HepG2 (cell line): ENCODE data around the gene TBCB. TPM values are rescaled to one million over a fixed set of nuclear protein-coding genes. Genes with fewer than 3 reads are reported as not detected.
A peak's percentile ranks its signal among the peaks of the same experiment; 100 is the strongest.

Source experiments
- ATAC-seq: fragments of 200-7000 bp; cut with Tn5 transposase; 3 replicates; pipeline ENCODE4 v1.9.1; 2020; ENCODE audit warnings: mild to moderate bottlenecking, moderate library complexity
- BruUV-seq: library from RNA; stranded (reverse); fragments of 400-500 nt; replicated peaks from 2 replicates; lab custom pipeline; 2021; lab: Mats Ljungman, UMichigan
- CTCF ChIA-PET: fragments of 300-600 bp; formaldehyde crosslinking; extraction: SDS; loops from one replicate; lab custom pipeline; 2021; ENCODE audit warnings: low total read pairs, inconsistent platforms, low intra/inter-chr PET ratio; lab: Yijun Ruan, JAX
- POLR2A ChIA-PET: fragments of 350-600 bp; sonication (Branson Sonifier 250); formaldehyde crosslinking; loops from one replicate; lab custom pipeline; 2020; ENCODE audit warnings: antibody characterized with exemption, inconsistent platforms; lab: Yijun Ruan, JAX
- DNase-seq: peaks from one replicate; pipeline ENCODE4 v3.0.0-alpha.2; 2015; ENCODE audit warnings: low spot score
- FAIRE-seq: peaks from 3 replicates; lab custom pipeline; 2011; peaks lifted over from hg19 to GRCh38; lab: Jason Lieb, UNC
- H2AFZ ChIP-seq: one replicate; pipeline ENCODE4 v1.6.1; 2011; ENCODE audit warnings: low read length, inconsistent platforms
- H3K27ac ChIP-seq: fragments of 300-600 bp; 3 replicates; pipeline ENCODE4 v1.8.0; 2011; ENCODE audit warnings: mixed run types, mild to moderate bottlenecking, mixed read lengths, low read length, inconsistent platforms; ENCODE audit not compliant: insufficient read depth; ENCODE audit errors: extremely low read length
- H3K27me3 ChIP-seq, 2 experiments: fragments of 200-600 bp in 1 of 2; 2 replicates in 1 of 2; 3 replicates in 1 of 2; pipeline versions ENCODE4 v1.6.0 to v1.8.0; 2011; ENCODE audit warnings: low read length in 2 of 2, mild to moderate bottlenecking in 2 of 2, moderate library complexity in 2 of 2, inconsistent platforms in 1 of 2; ENCODE audit not compliant: insufficient read depth in 2 of 2, control insufficient read depth in 1 of 2
- H3K36me3 ChIP-seq, 2 experiments: fragments of 200-600 bp in 1 of 2; replicated peaks in 1 of 2; 2 replicates in 1 of 2; 3 replicates in 1 of 2; pipeline versions ENCODE4 v1.5.1 to v1.8.0; 2011; ENCODE audit warnings: low read length in 2 of 2, inconsistent platforms in 1 of 2; ENCODE audit not compliant: insufficient read depth in 2 of 2, control insufficient read depth in 1 of 2
- H3K4me1 ChIP-seq: 2 replicates; pipeline ENCODE4 v1.5.1; 2012; ENCODE audit warnings: low read length, inconsistent platforms; ENCODE audit not compliant: insufficient read depth
- H3K4me2 ChIP-seq: 2 replicates; pipeline ENCODE4 v1.6.0; 2011; ENCODE audit warnings: low read depth, low read length, inconsistent platforms
- H3K4me3 ChIP-seq, 3 experiments: fragments of 200-600 bp in 1 of 3; sonication (generic), shearing (Covaris generic) in 1 of 3; replicated peaks in 1 of 3; 2 replicates each; pipeline ENCODE4 v1.5.1; 2011 to 2016; ENCODE audit warnings: low read length in 3 of 3, inconsistent platforms in 2 of 3, low read depth in 2 of 3, mild to moderate bottlenecking in 2 of 3, control low read depth in 1 of 3, mixed read lengths in 1 of 3; ENCODE audit not compliant: insufficient read depth in 1 of 3
- H3K79me2 ChIP-seq: one replicate; pipeline ENCODE4 v1.6.1; 2011; ENCODE audit warnings: low read length, inconsistent platforms; ENCODE audit not compliant: insufficient read depth
- H3K9ac ChIP-seq: 2 replicates; pipeline ENCODE4 v1.6.0; 2011; ENCODE audit warnings: mild to moderate bottlenecking, low read depth, low read length, inconsistent platforms; ENCODE audit not compliant: insufficient read depth
- H3K9me3 ChIP-seq: 2 replicates; pipeline ENCODE4 v1.5.1; 2012; ENCODE audit warnings: mild to moderate bottlenecking, low read length
- H4K20me1 ChIP-seq: 2 replicates; pipeline ENCODE4 v1.6.0; 2011; ENCODE audit warnings: inconsistent platforms, mild to moderate bottlenecking, low read length, moderate library complexity; ENCODE audit not compliant: insufficient read depth
- ELF4 ChIP-seq: sonication (generic); formaldehyde crosslinking; IDR thresholded peaks from 2 replicates; pipeline ENCODE4 v1.5.0; 2020; ENCODE audit warnings: missing genetic modification reagents, mild to moderate bottlenecking, moderate library complexity, borderline replicate concordance
- ETV5 ChIP-seq: IDR thresholded peaks from 2 replicates; pipeline ENCODE4 v1.6.1; 2018; ENCODE audit warnings: missing biosample characterization, missing genetic modification reagents, inconsistent platforms, borderline replicate concordance
- FLYWCH1 ChIP-seq: sonication (generic); formaldehyde crosslinking; IDR thresholded peaks from 2 replicates; pipeline ENCODE4 v1.8.1; 2023; ENCODE audit warnings: mild to moderate bottlenecking, missing genetic modification reagents
- FOSL2 ChIP-seq: sonication (generic); formaldehyde crosslinking; IDR thresholded peaks from 2 replicates; pipeline ENCODE4 v1.4.0; 2020; ENCODE audit warnings: missing genetic modification reagents
- GLI4 ChIP-seq: sonication (generic); formaldehyde crosslinking; IDR thresholded peaks from 2 replicates; pipeline ENCODE4 v1.5.1; 2020; ENCODE audit warnings: missing genetic modification reagents, mild to moderate bottlenecking, moderate library complexity, borderline replicate concordance
- HIVEP1 ChIP-seq: sonication (generic); formaldehyde crosslinking; IDR thresholded peaks from 2 replicates; pipeline ENCODE4 v1.4.0; 2020; ENCODE audit warnings: mild to moderate bottlenecking, missing genetic modification reagents
- HOXA7 ChIP-seq: sonication (generic); formaldehyde crosslinking; IDR thresholded peaks from 2 replicates; pipeline ENCODE4 v1.8.1; 2022; ENCODE audit warnings: mild to moderate bottlenecking, missing genetic modification reagents, moderate library complexity
- NCOA5 ChIP-seq: sonication (generic); formaldehyde crosslinking; IDR thresholded peaks from 2 replicates; pipeline ENCODE4 v1.4.0; 2020; ENCODE audit warnings: missing genetic modification reagents
- NKX3-1 ChIP-seq: sonication (generic); formaldehyde crosslinking; IDR thresholded peaks from 2 replicates; pipeline ENCODE4 v1.5.0; 2020; ENCODE audit warnings: missing genetic modification reagents
- SATB2 ChIP-seq: sonication (generic); formaldehyde crosslinking; IDR thresholded peaks from 2 replicates; pipeline ENCODE4 v1.5.0; 2020; ENCODE audit warnings: missing genetic modification reagents
- ZNF121 ChIP-seq: sonication (generic); formaldehyde crosslinking; IDR thresholded peaks from 2 replicates; pipeline ENCODE4 v1.5.0; 2020; ENCODE audit warnings: mild to moderate bottlenecking, missing genetic modification reagents
- ZNF225 ChIP-seq: sonication (generic); formaldehyde crosslinking; IDR thresholded peaks from 2 replicates; pipeline ENCODE4 v1.4.0; 2020; ENCODE audit warnings: mild to moderate bottlenecking, missing genetic modification reagents
- ZNF230 ChIP-seq: sonication (generic); formaldehyde crosslinking; IDR thresholded peaks from 2 replicates; pipeline ENCODE4 v1.4.0; 2020; ENCODE audit warnings: mild to moderate bottlenecking, missing genetic modification reagents
- ZNF367 ChIP-seq: sonication (generic); formaldehyde crosslinking; IDR thresholded peaks from 2 replicates; pipeline ENCODE4 v1.4.0; 2020; ENCODE audit warnings: missing genetic modification reagents, borderline replicate concordance
- ZNF792 ChIP-seq: IDR thresholded peaks from 2 replicates; pipeline ENCODE4 v1.6.1; 2016
- ZSCAN20 ChIP-seq: sonication (generic); formaldehyde crosslinking; IDR thresholded peaks from 2 replicates; pipeline ENCODE4 v1.4.0; 2020; ENCODE audit warnings: missing genetic modification reagents, mild to moderate bottlenecking, borderline replicate concordance
- WGBS: methylation state at CpG from one replicate; pipeline ENCODE4 v1.1.6; 2017; ENCODE audit warnings: low lambda C conversion rate; 5-methylcytosine and 5-hydroxymethylcytosine counted together
- in situ Hi-C: cut with HindIII; loops from 2 replicates; pipeline ENCODE4 v1.10.0; 2017; ENCODE audit warnings: low pct_unique_long_range_greater_than_20kb; ENCODE audit not compliant: extremely low pct_ligation_motif_present
- intact Hi-C: fragments of 100-400 bp; cut with micrococcal nuclease; formaldehyde crosslinking; loops from one replicate; pipeline ENCODE4 v1.10.0; 2022; ENCODE audit not compliant: unreplicated experiment
- polyA plus RNA-seq, 8 experiments: library from polyadenylated mRNA; depleted of rRNA in 3 of 8; stranded (reverse) in 7 of 8; unstranded in 1 of 8; fragments of >200 nt; fragmentation: Illumina TruSeq in 4 of 8; extraction: Trizol in 4 of 8; gene quantifications; 2 replicates each; pipeline versions ENCODE4 v1.2.1 to v1.2.3, GENCODE V29; 2011 to 2016; ENCODE audit warnings: low read depth in 4 of 8, missing spikeins in 1 of 8, mixed read lengths in 1 of 8; ENCODE audit not compliant: insufficient read depth in 1 of 8
- total RNA-seq, 5 experiments: library from RNA; depleted of rRNA; stranded (reverse); fragments of >200 nt; fragmentation: Illumina TruSeq; extraction: Trizol; gene quantifications; 2 replicates each; pipeline ENCODE4 v1.2.3, GENCODE V29; 2016; ENCODE audit warnings: low read depth in 1 of 5
- TF ChIP-seq, protein P1 (sequence below): sonication (generic); formaldehyde crosslinking; IDR thresholded peaks from 2 replicates; pipeline ENCODE4 v1.5.0; 2020; ENCODE audit warnings: mild to moderate bottlenecking, missing genetic modification reagents
- TF ChIP-seq, protein P2 (sequence below): sonication (generic); formaldehyde crosslinking; IDR thresholded peaks from 2 replicates; pipeline ENCODE4 v1.8.1; 2022; ENCODE audit warnings: mild to moderate bottlenecking, missing genetic modification reagents
- TF ChIP-seq, protein P3 (sequence below): sonication (generic); formaldehyde crosslinking; IDR thresholded peaks from 2 replicates; pipeline ENCODE4 v1.4.0; 2020; ENCODE audit warnings: missing genetic modification reagents
- TF ChIP-seq, protein P4 (sequence below): sonication (generic); formaldehyde crosslinking; IDR thresholded peaks from 2 replicates; pipeline ENCODE4 v1.8.0; 2022; ENCODE audit warnings: mild to moderate bottlenecking, missing genetic modification reagents, borderline replicate concordance

Gene TBCB
- total and polyA plus RNA-seq, 2 of the 13 experiments (the other 11 are each of a cell fraction or from before 2014, with no cell fraction given), result 271 to 276 TPM

DNA sequence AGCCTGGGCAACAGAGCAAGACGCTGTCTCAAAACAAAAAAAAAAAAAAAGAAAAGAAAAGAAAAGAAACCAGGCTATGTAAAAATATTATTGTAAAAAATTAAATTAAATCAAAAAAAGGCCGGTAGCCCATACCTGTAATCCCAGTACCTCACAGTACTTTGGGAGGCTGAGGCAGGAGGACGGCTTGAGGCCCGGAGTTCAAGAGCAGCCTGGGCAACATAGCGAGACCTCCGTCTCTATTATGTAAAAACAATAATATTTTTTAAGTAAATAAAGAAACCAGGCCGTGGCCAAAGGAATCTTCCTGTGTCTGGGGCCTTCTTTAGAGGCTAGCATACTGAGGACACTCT lies 23.8 kb downstream of the TBCB start:
- intact Hi-C loops, result no loop called here
- Histone ChIP-seq H3K27ac (peak overlapping the region; percentile 93), H3K27me3 (no peaks in the 10 kb centered on the region; a peak in 1 of 5 replicates), H3K36me3 (peaks cover 7 to 9% of the 10 kb centered on the region in 2 experiments), H3K4me2 (peak overlapping the region; percentile 94), H3K4me1 (peaks cover 24% of the 10 kb centered on the region), H3K79me2 (peaks cover 16% of the 10 kb centered on the region), H3K9me3 (no peaks in the 10 kb centered on the region), H4K20me1 (peaks cover 8% of the 10 kb centered on the region), H3K9ac (peak overlapping the region; percentile 99), H3K4me3 (peak overlapping the region; percentile 79 to 100 (median 98)), H2AFZ (no peak overlapping the region)
- ChIA-PET CTCF (no interaction called here), POLR2A (interaction anchor here (0.5 to 3.6 kb wide), 11 partner anchors 8 to 1178 kb away, joined by 3 to 51 read pairs (median 5); partner anchors contain the start of genes POLR2I, TBCB, THAP8 and WDR62)
- DNase-seq (peak; percentile 32), ATAC-seq (no peak), FAIRE-seq (no peak)
- in situ Hi-C loops, result no loop called here
- 15% methylated on average over 7 of the region's 7 CpGs for WGBS
- no peak for TF ChIP-seq FOSL2 (CRISPR knock-in tag)
- no peak for TF ChIP-seq ZNF367 (CRISPR knock-in tag)
- 0 out of 2 replicates have a peak, but pooled peaks have one; percentile 4 for TF ChIP-seq ELF4
- TF ChIP-seq FLYWCH1 (CRISPR knock-in tag), result no peak
- no peak for TF ChIP-seq SATB2 (CRISPR knock-in tag)
- 0 out of 2 replicates have a peak, but pooled peaks have one; percentile 1 for TF ChIP-seq ZNF792 (CRISPR knock-in tag)
- 0 out of 2 replicates have a peak, but pooled peaks have one; percentile 1 for TF ChIP-seq NKX3-1 (CRISPR knock-in tag)
- TF ChIP-seq ZSCAN20 (CRISPR knock-in tag), result no peak
- TF ChIP-seq, protein P1, sequence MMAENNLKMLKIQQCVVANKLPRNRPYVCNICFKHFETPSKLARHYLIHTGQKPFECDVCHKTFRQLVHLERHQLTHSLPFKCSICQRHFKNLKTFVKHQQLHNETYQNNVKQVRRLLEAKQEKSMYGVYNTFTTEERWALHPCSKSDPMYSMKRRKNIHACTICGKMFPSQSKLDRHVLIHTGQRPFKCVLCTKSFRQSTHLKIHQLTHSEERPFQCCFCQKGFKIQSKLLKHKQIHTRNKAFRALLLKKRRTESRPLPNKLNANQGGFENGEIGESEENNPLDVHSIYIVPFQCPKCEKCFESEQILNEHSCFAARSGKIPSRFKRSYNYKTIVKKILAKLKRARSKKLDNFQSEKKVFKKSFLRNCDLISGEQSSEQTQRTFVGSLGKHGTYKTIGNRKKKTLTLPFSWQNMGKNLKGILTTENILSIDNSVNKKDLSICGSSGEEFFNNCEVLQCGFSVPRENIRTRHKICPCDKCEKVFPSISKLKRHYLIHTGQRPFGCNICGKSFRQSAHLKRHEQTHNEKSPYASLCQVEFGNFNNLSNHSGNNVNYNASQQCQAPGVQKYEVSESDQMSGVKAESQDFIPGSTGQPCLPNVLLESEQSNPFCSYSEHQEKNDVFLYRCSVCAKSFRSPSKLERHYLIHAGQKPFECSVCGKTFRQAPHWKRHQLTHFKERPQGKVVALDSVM (CRISPR knock-in tag), result peak; percentile 94
- no peak for TF ChIP-seq HOXA7 (CRISPR knock-in tag)
- no peak for TF ChIP-seq GLI4 (CRISPR knock-in tag)
- no peak for TF ChIP-seq ZNF230 (CRISPR knock-in tag)
- TF ChIP-seq, protein P2, sequence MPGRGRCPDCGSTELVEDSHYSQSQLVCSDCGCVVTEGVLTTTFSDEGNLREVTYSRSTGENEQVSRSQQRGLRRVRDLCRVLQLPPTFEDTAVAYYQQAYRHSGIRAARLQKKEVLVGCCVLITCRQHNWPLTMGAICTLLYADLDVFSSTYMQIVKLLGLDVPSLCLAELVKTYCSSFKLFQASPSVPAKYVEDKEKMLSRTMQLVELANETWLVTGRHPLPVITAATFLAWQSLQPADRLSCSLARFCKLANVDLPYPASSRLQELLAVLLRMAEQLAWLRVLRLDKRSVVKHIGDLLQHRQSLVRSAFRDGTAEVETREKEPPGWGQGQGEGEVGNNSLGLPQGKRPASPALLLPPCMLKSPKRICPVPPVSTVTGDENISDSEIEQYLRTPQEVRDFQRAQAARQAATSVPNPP (CRISPR knock-in tag), result no peak
- no peak for TF ChIP-seq ZNF225
- TF ChIP-seq ETV5 (CRISPR knock-in tag), result no peak
- TF ChIP-seq, protein P3, sequence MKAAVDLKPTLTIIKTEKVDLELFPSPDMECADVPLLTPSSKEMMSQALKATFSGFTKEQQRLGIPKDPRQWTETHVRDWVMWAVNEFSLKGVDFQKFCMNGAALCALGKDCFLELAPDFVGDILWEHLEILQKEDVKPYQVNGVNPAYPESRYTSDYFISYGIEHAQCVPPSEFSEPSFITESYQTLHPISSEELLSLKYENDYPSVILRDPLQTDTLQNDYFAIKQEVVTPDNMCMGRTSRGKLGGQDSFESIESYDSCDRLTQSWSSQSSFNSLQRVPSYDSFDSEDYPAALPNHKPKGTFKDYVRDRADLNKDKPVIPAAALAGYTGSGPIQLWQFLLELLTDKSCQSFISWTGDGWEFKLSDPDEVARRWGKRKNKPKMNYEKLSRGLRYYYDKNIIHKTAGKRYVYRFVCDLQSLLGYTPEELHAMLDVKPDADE (CRISPR knock-in tag), result no peak
- no peak for TF ChIP-seq HIVEP1 (CRISPR knock-in tag)
- TF ChIP-seq ZNF121 (CRISPR knock-in tag), result peak; percentile 90
- TF ChIP-seq NCOA5, result no peak
- TF ChIP-seq, protein P4, sequence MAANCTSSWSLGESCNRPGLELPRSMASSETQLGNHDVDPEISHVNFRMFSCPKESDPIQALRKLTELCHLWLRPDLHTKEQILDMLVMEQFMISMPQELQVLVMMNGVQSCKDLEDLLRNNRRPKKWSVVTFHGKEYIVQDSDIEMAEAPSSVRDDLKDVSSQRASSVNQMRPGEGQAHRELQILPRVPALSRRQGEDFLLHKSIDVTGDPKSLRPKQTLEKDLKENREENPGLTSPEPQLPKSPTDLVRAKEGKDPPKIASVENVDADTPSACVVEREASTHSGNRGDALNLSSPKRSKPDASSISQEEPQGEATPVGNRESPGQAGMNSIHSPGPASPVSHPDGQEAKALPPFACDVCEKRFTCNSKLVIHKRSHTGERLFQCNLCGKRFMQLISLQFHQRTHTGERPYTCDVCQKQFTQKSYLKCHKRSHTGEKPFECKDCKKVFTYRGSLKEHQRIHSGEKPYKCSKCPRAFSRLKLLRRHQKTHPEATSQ (CRISPR knock-in tag), result no peak
- no TSS peak for BruUV-seq
